HepG2 (cell line): ENCODE measurements around the gene CALM1. TPM values are rescaled to one million over a fixed set of nuclear protein-coding genes. Genes with fewer than 3 reads are reported as not detected.

Experiments used
- ARID5B ChIP-seq: IDR thresholded peaks from 2 replicates; pipeline ENCODE4 v1.4.0; 2020; ENCODE audit warnings: mild to moderate bottlenecking, missing genetic modification reagents
- ATAD3A ChIP-seq: sonication (generic); formaldehyde crosslinking; IDR thresholded peaks from 2 replicates; pipeline ENCODE4 v1.4.0; 2020; ENCODE audit warnings: missing genetic modification reagents
- BRCA1 ChIP-seq: sonication (generic); formaldehyde crosslinking; IDR thresholded peaks from 2 replicates; pipeline ENCODE4 v1.4.0; 2020; ENCODE audit warnings: missing genetic modification reagents
- HDAC6 ChIP-seq: fragments of 200-600 bp; sonication (generic); IDR thresholded peaks from 2 replicates; pipeline ENCODE4 v1.7.0; 2017; ENCODE audit warnings: mild to moderate bottlenecking, antibody characterized with exemption, low read length, low read depth
- HMGXB4 ChIP-seq, 2 experiments: sonication (generic) in 1 of 2; formaldehyde crosslinking in 1 of 2; IDR thresholded peaks; 2 replicates each; pipeline versions ENCODE4 v1.4.0 to v1.6.1; 2018 to 2020; ENCODE audit warnings: missing genetic modification reagents in 2 of 2, borderline replicate concordance in 1 of 2, low read depth in 1 of 2, mild to moderate bottlenecking in 1 of 2, missing biosample characterization in 1 of 2
- MEF2D ChIP-seq: sonication (generic); formaldehyde crosslinking; IDR thresholded peaks from 2 replicates; pipeline ENCODE4 v1.5.1; 2020; ENCODE audit warnings: mild to moderate bottlenecking, missing genetic modification reagents
- NCOR1 ChIP-seq: fragments of 200-600 bp; sonication (generic); IDR thresholded peaks from 2 replicates; pipeline ENCODE4 v1.7.0; 2017; ENCODE audit warnings: antibody characterized with exemption, low read length, borderline replicate concordance
- NFKB2 ChIP-seq: sonication (generic); formaldehyde crosslinking; IDR thresholded peaks from 2 replicates; pipeline ENCODE4 v1.4.0; 2020; ENCODE audit warnings: missing genetic modification reagents, borderline replicate concordance
- PHF8 ChIP-seq: sonication (generic); formaldehyde crosslinking; IDR thresholded peaks from 2 replicates; pipeline ENCODE4 v1.5.0; 2020; ENCODE audit warnings: missing genetic modification reagents
- REL ChIP-seq: sonication (generic); formaldehyde crosslinking; conservative IDR thresholded peaks from 2 replicates; pipeline ENCODE4 v1.8.0; 2022; ENCODE audit warnings: mild to moderate bottlenecking, missing genetic modification reagents, moderate library complexity
- U2AF2 ChIP-seq: fragments of 200-400 bp; formaldehyde crosslinking; IDR thresholded peaks from 2 replicates; pipeline ENCODE4 v1.6.1; 2017; ENCODE audit warnings: low read depth, mild to moderate bottlenecking, low read length
- ZBTB38 ChIP-seq: sonication (generic); formaldehyde crosslinking; IDR thresholded peaks from 2 replicates; pipeline ENCODE4 v1.5.1; 2020; ENCODE audit warnings: mild to moderate bottlenecking, missing genetic modification reagents
- ZFP36L1 ChIP-seq: sonication (generic); formaldehyde crosslinking; IDR thresholded peaks from 2 replicates; pipeline ENCODE4 v1.8.0; 2022; ENCODE audit warnings: mild to moderate bottlenecking, missing genetic modification reagents, moderate library complexity
- ZFP41 ChIP-seq: sonication (generic); formaldehyde crosslinking; IDR thresholded peaks from 2 replicates; pipeline ENCODE4 v1.4.0; 2020; ENCODE audit warnings: mild to moderate bottlenecking, missing genetic modification reagents, borderline replicate concordance
- ZNF121 ChIP-seq: sonication (generic); formaldehyde crosslinking; IDR thresholded peaks from 2 replicates; pipeline ENCODE4 v1.5.0; 2020; ENCODE audit warnings: mild to moderate bottlenecking, missing genetic modification reagents
- ZNF253 ChIP-seq: sonication (generic); formaldehyde crosslinking; IDR thresholded peaks from 2 replicates; pipeline ENCODE4 v1.8.0; 2022; ENCODE audit warnings: mild to moderate bottlenecking, missing genetic modification reagents, borderline replicate concordance
- ZNF264 ChIP-seq: sonication (generic); formaldehyde crosslinking; IDR thresholded peaks from 2 replicates; pipeline ENCODE4 v1.4.0; 2020; ENCODE audit warnings: missing genetic modification reagents
- ZNF552 ChIP-seq: sonication (generic); formaldehyde crosslinking; IDR thresholded peaks from 2 replicates; pipeline ENCODE4 v1.9.0; 2022; ENCODE audit warnings: missing genetic modification reagents, mild to moderate bottlenecking, borderline replicate concordance
- ZNF556 ChIP-seq: sonication (generic); formaldehyde crosslinking; IDR thresholded peaks from 2 replicates; pipeline ENCODE4 v1.4.0; 2020; ENCODE audit warnings: mild to moderate bottlenecking, missing genetic modification reagents, borderline replicate concordance
- ZNF564 ChIP-seq: sonication (generic); formaldehyde crosslinking; IDR thresholded peaks from 2 replicates; pipeline ENCODE4 v1.8.1; 2023; ENCODE audit warnings: mild to moderate bottlenecking, missing genetic modification reagents
- ZNF598 ChIP-seq: sonication (generic); formaldehyde crosslinking; IDR thresholded peaks from 2 replicates; pipeline ENCODE4 v1.5.1; 2020; ENCODE audit warnings: mild to moderate bottlenecking, missing genetic modification reagents, borderline replicate concordance
- ZNF709 ChIP-seq: sonication (generic); formaldehyde crosslinking; IDR thresholded peaks from 2 replicates; pipeline ENCODE4 v1.5.0; 2020; ENCODE audit warnings: mild to moderate bottlenecking, missing genetic modification reagents
- ZNF720 ChIP-seq: sonication (generic); formaldehyde crosslinking; IDR thresholded peaks from 2 replicates; pipeline ENCODE4 v1.4.0; 2020; ENCODE audit warnings: missing genetic modification reagents
- ZUFSP ChIP-seq: sonication (generic); formaldehyde crosslinking; IDR thresholded peaks from 2 replicates; pipeline ENCODE4 v1.9.0; 2021; ENCODE audit warnings: missing genetic modification reagents, mild to moderate bottlenecking, borderline replicate concordance
- polyA plus RNA-seq, 8 experiments: library from polyadenylated mRNA; depleted of rRNA in 3 of 8; stranded (reverse) in 7 of 8; unstranded in 1 of 8; fragments of >200 nt; fragmentation: Illumina TruSeq in 4 of 8; extraction: Trizol in 4 of 8; gene quantifications; 2 replicates each; pipeline versions ENCODE4 v1.2.1 to v1.2.3, GENCODE V29; 2011 to 2016; ENCODE audit warnings: low read depth in 4 of 8, missing spikeins in 1 of 8, mixed read lengths in 1 of 8; ENCODE audit not compliant: insufficient read depth in 1 of 8
- total RNA-seq, 5 experiments: library from RNA; depleted of rRNA; stranded (reverse); fragments of >200 nt; fragmentation: Illumina TruSeq; extraction: Trizol; gene quantifications; 2 replicates each; pipeline ENCODE4 v1.2.3, GENCODE V29; 2016; ENCODE audit warnings: low read depth in 1 of 5

The CALM1 gene
- total and polyA plus RNA-seq, 2 of the 13 experiments (the other 11 are each of a cell fraction or from before 2014, with no cell fraction given) = 110 to 238 TPM

GRCh38 chr14:90368946-90369721 lies 27.7 kb upstream of the CALM1 start (continued):
- TF ChIP-seq NFKB2 (CRISPR knock-in tag) (no peak), ZNF709 (no peak), HMGXB4 (CRISPR knock-in tag; IDR thresholded peaks at IDR 0.05; ENCODE audit: borderline replicate concordance in 1 of 2, low read depth in 1 of 2) (no peak), ZNF552 (CRISPR knock-in tag) (no peak), HDAC6 (no peak), U2AF2 (no peak), ZNF264 (CRISPR knock-in tag) (no peak), ZNF598 (no peak), ZNF121 (CRISPR knock-in tag) (no peak), ATAD3A (CRISPR knock-in tag) (no peak), ZFP41 (CRISPR knock-in tag) (no peak), ZNF253 (CRISPR knock-in tag) (no peak), PHF8 (CRISPR knock-in tag) (no peak), ZFP36L1 (no peak), ZNF556 (CRISPR knock-in tag) (no peak), ZNF564 (CRISPR knock-in tag) (no peak), ZUFSP (no peak), ZNF720 (CRISPR knock-in tag) (no peak), ARID5B (CRISPR knock-in tag) (peak; percentile 29; the same call in 1 of the 2 replicates), NCOR1 (no peak), REL (CRISPR knock-in tag) (no peak), BRCA1 (CRISPR knock-in tag) (no peak), MEF2D (CRISPR knock-in tag) (no peak), ZBTB38 (no peak)
